HUDEP-2 (cell line): ENCODE measurements around the gene CACNA1C.
"Not testable (repeated sequence)": the region's sequence is repeated elsewhere in the genome, so short reads cannot be mapped to it uniquely, and the experiment has no call there.

Source experiments
- DNase-seq, 76 experiments: peaks; one replicate each; lab custom pipeline; 2025; ENCODE audit not compliant: unreplicated experiment in 76 of 76; lab: John Stamatoyannopoulos, UW

The CACNA1C gene

DNA sequence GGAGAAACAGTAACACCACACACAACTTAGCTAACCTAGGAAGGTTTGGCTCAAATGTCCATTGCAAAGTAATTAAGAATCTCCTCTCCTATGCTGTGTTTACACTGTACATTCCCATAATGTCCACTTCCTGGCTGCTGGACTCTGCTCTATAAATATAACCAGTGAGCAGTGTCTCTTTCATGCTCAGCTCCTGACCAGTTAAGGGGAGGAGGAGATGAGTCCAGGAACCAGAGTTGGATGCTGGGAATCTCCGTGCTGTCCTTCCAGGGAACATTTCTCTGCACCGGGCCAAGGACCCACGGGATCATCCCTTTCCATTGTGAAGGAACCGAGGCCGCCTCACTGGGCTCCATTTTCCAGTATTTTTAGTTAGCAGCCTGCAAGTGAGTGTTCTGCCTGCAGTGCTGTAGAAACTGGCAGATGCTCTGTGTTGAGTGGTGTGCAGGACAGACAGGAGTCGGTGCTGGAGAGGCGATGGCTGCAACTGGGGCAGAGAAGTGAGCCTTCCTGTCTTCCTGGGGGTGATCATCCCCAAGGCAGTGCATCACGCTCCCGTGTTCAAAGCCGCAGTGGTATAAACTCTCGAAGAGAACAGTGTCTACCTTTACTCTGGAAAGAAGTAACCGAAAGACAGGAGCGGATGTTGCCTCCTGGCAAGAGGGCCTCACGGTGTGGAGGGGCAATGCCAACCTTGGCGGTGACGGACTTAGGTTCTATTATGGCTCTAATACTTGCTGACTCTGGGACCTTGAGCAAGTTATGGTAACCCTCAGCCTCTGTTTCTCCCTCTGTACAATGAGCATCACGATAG lies 195.5 kb downstream of the CACNA1C start:
- DNase-seq: no peak

DNA sequence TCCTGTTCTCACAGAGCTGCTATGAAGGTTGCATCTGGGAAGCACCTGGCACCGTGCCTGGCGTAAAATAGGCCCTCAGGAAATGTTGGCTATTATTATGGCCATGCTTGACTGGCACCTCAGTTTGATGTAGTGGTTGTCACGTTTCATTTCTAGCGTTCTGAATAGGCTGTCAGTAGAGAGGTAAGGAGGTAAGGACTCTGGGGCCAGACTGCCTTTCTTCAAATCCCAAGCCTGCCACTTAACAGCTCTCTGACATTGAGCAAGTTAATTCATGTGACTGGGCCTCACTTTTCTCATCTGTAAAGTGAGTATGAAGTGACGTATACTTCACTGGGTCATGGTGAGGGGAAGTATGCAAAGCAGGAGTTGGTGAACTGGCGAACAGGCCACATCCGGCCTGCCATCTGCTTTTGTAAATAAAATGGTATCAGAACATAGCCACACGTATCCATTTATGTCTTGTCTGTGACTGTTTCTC lies 196.2 kb downstream of the CACNA1C start:
- DNase-seq: no peak

DNA sequence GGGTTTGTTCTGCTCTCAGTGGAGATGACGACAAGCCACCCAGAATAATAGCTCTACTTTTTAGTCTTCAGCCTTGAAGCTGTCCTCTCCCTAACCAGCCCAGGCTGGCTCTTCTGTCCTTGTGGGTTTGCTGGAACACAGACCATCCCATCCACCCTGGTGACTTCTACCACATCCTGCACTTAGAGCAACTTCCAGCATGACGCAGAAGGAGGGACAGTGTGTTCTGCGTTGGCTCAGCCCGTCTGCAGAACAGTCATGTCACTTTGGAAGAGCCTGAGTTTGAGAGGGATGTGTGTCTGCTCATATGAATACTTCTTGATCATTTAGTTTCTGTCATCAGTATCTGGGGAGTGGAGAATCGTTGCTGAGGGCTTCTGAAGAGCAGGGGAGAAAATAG lies 198.0 kb downstream of the CACNA1C start:
- DNase-seq: no peak

DNA sequence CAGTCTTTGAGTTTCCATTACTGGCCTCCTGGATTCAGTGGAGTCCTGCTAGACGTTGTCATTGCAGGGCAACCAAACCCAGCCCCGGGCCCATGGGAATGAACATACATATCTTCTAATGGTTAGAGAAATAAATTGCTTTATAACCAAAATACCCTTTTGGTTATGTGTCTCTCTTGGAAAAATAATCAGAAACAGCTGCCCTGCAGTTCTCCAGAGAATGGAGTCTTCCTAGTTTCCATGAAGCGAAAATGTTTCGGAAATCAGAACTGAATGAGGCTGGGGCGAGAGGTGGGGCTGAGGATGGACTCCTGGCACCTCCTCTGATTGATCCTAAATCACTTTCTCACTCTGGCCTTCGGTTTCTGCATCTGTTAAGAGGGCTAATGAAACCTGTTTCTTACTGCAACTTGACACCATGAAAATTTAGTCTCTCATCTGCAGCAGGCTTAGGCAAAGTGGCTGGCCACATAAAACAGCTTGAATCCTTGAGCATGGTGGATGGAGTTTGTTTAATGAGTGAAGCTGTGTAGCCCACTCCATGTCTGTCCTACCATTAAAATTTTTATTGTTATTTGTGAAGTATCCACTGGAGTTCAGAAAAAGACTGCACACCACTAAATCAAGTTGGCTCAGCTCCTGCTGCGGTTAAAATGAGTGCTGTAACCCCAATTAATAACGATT lies 198.9 kb downstream of the CACNA1C start:
- DNase-seq: no peak

DNA sequence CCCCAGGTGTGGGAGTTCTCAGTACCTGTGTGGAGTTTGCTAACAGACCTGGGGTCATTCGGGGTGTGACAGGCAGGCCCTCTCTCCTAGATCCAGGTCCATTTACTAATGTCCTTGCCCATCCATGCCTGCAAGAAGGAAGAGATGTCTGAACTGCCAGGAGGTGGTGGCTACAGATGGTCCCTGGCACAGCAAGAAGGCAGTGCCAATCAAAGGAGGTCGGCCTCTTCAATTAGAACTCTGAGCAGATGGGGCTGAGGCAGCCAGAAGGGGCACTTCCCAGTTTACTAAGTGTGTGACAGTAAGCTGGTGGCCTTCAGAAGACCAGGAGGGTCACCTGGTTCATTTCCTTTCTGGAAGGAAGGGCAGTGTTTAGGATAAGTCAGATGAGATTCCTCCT lies 202.5 kb downstream of the CACNA1C start:
- no peak for DNase-seq

DNA sequence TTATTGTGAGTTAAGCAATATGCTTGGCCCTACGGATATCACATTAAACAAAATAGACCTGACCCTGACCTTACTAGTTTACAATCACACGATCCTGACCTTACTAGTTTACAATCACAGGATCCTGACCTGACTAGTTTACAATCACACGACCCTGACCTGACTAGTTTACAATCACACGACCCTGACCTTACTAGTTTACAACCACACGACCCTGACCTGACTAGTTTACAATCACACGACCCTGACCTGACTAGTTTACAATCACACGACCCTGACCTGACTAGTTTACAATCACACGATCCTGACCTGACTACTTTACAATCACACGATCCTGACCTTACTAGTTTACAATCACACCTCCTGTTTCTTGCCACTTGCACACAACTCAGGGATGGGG lies 202.9 kb downstream of the CACNA1C start:
- not testable (repeated sequence) for DNase-seq

DNA sequence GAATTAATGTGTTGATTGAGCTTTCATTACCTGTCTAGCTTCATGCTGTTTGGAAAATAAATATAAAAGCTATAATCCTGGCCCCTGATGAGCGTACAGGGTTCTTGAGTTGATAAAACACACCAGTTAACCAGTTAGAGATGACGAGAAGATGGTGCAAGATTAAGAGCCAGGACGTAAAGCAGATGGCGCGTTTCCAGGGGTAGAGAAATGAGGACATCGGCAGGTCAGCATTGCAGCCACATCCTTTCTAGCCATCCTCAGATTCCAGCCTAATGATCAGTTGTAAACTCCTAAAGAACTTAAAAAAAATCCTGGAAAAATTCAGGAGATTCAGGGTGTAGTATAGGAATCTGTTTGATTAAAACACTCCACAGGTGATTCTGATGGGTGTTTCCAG lies 203.7 kb downstream of the CACNA1C start:
- no peak for DNase-seq

DNA sequence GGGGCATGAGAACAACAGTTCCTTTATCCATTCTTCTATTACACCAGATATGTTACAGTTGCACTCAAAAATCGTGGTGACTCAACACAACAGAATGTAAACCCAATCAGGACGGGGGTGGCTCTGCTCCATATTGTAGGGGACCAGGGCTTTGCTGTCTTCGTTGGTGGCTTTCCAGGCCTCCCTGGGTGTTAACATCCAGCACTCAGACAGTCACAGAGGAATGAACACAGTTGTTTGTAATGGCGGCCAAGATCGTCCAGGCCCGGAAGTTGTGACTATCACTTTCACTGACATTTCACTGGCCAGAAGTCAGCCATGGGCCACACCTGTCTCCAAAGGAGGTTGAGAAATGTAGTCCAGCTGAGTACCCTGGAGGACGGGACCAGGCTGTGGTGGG lies 204.1 kb downstream of the CACNA1C start:
- no peak for DNase-seq

DNA sequence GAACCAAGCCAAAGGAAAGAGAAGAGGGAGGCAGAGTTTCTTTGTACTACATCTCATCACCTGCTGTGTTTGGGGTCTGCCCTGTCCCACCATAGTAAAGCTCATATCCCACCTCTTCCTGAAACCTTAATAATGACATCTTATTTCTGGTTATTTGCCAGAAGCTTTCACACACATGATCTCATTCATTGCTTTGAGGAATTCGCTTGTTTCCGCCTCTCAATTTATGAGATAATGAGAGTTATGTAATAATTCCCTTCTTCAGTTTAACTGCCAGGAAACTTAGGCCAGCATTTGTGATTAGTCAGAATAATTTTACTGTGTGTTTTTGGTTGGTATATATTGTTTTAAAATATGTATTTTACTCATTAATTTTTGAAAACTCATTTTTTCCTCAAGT lies 205.2 kb downstream of the CACNA1C start:
- DNase-seq: no peak

DNA sequence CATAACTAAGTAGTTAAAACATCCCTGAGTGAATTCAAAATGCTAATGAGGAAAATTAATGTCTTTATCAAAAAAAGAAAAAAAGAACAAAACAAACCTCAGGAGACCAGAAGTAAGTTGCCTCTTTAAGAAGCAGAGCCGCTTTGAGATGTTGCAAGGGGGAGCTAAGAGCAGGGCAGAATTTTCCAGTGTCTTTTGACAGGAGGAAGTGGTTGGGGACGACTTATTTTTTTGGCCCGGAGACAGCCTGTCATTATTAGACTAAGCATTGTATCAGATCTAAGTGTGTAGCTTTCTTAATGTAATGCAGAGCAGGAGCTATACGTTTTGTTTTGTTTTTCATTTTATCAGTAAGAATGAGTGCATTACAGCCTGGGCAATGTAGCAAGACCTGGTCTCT lies 206.6 kb downstream of the CACNA1C start:
- no peak for DNase-seq

DNA sequence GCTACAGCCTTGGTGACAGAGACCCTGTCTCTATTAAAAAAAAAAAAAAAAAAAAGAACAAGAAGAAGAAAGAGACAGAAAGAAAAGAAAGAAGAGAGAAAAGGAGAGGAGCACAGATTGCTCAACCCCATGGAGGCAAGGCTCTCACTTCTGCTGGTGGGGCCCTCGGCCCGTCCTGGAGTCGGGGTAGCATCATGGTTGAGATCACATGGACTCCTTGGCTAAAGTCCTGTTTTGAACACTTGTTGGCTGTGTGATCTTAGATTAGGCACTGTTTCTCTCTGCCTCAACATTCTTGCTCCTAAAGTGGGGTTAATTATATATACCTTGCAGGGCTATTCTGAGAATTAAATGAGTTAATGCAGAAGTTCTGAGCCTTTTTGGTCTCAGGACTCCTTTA lies 207.7 kb downstream of the CACNA1C start:
- no peak for DNase-seq

DNA sequence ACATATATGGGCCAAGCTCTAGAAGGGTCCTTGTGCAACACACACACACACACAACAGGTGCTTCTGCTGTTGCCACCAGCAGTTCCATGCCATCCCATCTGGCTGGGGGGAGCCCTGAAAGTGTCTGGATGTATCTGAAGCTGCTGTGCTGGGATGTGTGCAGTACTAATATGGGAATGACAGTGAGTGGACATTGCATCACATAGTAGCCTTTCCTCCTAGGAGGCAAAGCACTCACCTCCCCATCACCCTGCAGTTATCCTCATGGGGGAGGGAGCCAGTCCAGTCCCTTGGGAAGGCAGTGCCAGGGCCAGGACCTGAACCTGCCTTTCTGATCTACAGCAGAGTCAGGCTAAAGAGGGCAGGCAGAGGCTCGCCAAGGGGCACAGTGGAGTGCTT lies 208.9 kb downstream of the CACNA1C start:
- DNase-seq: no peak

DNA sequence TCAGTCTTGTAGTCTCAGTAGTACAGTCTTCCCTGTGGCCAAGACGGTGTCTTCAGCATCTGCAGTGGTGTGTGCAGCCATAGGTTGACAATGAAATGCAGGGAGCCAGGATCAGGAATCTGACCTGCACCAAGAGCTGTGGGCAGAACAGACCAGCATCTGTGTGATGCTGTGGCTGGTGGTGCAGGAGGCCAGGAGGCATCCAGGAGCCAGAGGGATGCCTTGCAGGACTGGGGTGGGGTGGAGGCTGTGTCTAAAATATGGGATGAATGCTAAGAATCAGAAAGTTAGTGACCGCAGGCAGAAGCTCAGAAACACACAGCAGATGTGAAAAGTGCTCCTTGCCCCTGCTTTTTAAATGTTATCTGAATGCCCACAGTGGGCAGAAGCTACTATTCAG lies 209.7 kb downstream of the CACNA1C start:
- DNase-seq: no peak

DNA sequence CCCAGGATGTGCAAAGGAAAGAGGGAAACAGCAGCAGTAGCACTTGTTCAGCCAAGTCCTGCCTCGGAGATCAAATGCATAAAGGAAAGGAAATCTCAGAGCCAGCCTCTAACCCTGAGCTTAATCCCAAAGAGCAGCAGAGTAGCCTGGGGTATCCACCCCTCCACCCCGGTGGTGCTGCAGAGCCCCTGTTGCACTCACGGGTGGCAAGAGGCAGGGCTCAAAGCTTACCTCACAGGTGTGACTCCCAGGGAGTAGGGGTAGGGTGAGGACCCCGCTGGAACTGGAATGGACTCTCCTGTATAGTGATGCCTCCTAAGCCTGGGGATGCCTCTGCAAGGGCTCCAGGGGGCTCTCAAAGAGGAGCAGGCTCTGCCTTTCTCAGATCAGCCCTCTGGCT lies 211.1 kb downstream of the CACNA1C start:
- DNase-seq: no peak

DNA sequence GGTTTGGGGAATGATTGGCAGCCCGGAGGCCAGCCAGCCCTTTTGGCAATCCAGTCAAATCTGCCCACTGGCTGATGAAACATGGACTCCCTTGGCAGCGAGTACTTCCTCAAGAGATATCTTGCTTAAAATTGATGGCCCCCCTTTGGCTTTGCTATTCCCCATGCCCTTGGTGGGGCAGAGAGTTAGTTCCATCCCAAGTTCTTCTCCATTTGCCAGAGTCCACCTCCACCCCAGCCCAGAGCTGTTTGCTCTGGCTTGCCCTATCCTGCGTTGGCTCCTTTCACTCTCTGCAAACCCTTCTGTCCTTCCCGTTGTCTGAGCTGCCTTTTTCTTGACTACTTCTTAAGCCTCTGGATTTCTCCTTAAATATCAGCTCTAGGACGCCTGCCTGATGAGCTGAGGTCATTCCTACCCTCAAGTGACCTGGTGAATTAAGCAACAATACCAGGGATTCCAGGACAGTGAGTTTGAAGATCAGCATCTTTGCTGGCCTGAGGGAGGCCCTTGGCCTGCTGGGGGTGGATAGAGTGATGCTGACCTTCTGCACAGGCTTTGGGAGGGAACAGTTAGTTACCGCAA lies 212.0 kb downstream of the CACNA1C start:
- DNase-seq: no peak

DNA sequence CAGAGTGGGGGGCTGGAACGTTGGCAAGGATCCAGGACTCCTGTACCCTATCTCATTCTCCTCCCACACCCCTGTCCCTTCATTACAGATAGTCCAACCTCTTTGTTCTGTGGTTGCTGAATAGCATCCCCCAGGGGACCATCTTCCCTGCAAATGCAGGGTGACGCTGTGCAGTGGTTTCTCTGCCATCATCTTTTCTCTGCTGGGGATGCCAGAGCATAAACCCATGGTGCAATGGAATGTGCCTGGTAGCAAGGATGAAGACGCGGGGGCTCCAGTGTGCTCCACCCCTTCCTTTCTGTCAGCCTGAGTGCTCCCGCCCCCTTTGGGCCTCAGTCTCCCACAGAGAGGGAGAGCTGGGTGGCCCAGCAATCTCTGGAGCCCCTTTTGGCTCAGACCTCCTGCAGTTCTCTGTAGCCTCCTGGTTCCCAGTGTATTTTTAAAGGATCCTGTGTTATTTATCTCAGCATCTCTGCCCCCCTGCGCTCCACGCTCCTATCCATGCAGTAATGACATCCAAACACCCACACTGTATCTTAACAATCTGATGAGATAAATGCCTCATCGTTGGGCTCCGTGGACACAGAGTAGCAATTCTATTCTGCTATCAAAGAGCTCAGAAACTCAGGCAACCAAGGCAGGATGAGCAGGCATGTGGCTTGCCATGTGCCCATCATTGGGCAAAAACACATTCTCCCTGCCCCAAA lies 212.8 kb downstream of the CACNA1C start:
- DNase-seq: no peak

DNA sequence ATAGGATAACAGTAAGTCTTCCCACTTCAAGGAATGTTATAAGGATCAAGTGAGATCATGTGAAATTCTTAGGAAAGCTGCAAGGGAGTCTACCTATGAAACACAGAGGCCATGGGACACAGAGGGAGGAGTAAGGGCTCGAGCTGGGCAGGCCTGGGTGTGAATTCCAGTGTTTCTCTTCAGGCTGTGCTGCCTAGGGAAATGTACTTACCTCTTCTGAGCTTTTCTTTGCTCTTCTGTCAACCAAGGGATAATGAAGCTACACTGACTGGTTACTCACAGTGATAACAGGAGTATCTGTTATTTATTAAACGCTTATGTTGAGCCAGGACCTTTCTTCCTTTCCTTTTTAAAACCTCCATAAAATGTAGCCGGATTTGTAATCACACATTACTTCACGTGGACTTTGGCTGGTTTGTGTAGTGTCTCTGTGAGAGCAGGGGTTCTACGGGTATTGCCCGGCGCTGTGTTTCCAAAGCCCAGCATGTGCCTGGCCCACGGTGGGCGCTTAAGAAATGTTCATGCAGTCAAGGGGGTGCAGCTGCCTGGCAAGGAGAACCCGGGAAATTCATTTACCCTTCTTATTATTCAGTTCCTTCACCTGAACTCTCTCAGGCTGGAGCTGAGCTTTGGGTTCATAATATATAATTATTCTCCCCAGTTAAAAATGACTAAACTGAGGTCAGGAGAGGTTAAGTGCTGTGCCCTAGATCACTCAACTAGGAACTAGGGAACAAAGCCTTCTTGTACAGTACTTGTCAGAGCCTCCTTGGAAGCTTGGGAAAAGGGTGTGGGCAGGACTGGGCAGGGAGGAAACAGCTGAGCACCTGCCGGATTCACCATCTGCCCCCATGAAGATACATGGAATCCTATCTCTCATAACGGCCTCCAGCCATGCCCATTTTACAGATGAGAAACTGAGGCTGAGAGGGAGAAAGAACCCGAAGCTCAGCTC lies 214.2 kb downstream of the CACNA1C start:
- DNase-seq: no peak

DNA sequence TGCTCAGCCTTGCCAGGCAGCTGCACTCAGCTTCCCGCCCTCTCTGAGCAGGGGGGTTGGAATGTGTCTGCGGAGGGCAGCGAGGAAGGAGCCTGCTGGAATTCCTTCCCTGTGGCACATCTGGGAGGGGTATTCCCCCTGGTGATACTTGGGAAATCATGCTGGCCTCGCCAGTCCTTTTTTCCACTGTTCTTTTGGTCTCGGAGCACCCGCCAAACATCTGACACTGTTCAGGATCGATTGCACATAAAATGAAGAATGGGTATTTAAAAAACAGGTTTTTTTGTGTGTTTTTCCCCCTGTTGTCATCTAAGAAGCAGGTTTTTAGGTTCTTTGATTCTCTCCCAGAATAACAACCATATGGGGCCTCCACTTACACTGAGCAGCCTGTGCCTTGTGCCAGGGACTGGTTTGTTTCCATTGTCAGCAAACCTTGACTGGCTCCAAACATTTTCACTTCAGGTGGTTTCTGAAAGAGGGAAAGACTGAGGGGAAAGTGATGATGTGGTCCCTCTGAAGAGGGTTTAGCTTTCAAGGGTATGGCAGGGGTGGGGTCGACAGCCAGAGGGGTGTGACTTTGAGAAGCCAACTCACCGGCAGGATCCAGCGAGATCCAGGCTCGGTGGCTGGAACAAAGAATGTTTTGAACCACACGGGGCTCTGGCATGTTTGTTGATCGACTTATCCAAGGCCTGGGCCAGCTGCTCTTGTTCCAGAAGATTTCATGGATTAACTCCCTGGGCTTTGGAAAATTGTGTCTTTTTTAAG lies 215.1 kb downstream of the CACNA1C start:
- DNase-seq: no peak

DNA sequence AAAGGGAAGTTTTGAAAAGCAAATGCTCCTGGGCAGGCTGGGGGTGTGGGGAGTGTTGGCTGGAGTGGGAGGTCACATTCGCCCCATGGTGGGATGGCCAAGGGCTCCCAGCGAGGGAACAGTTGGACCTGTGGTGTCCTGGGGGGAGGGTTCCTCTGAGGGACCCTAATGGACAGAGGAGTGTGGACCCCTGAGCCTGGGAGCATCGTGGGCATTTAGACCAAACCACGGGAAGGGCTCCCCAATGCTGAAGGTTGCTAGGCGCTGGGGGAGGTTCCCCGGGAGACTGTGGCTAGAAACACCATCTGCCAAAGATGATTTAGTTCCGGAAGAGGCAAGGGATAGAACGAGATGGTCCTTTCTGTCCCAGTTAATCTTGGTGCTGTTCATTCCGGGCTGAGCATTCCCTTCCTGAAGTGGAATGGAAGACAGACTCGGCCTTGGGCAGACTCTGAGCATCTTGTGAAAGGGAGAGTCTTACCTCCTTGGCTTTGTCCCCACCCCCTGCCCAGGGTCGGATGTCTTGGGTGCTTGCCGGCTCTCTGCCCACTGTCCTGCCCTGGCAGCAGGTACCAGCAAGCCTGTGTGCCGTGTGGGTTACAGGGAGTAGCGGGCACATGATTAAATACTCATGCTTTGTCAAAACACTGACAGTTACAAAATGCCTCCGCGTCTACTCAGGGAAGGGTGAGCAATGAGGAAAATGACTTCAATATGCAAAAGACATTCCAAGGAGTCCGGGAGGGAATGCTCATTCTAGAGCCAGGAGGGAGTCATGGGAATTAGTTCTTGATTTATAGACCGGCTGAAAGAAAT lies 215.9 kb downstream of the CACNA1C start:
- no peak for DNase-seq
